Stimulated activated CD8-positive, alpha-beta memory T cell treated with anti-CD3 and anti-CD28 coated beads, Interleukin-4, amount 100 ng/mL, for 24 hours (primary cell): Measurements from ENCODE around the gene SBNO2.
A peak's percentile ranks its signal among the peaks of the same experiment; 100 is the strongest.
"Not testable (repeated sequence)": the region's sequence is repeated elsewhere in the genome, so short reads cannot be mapped to it uniquely, and the experiment has no call there.

Experiments used
- DNase-seq: peaks from one replicate; pipeline ENCODE4 v3.0.0-alpha.2; 2020; ENCODE audit warnings: low read depth

The SBNO2 gene

GRCh38 chr19:1134431-1134830 lies 39.6 kb downstream of the SBNO2 start:
- DNase-seq: no peak

- DNase-seq: peak; percentile 72
These were observed 40.6 kb downstream of the SBNO2 start for GRCh38 chr19:1133471-1133929.

- no peak for DNase-seq
These were observed 41.3 kb downstream of the SBNO2 start for GRCh38 chr19:1132552-1133383.

- peak; percentile 78 for DNase-seq
These were observed 42.1 kb downstream of the SBNO2 start for GRCh38 chr19:1131718-1132551.

GRCh38 chr19:1130771-1131717 lies 43.0 kb downstream of the SBNO2 start:
- no peak for DNase-seq

- no peak for DNase-seq
These were observed 44.5 kb downstream of the SBNO2 start for GRCh38 chr19:1129535-1129934.

- not testable (repeated sequence) for DNase-seq
These were observed 45.0 kb downstream of the SBNO2 start for GRCh38 chr19:1129084-1129483.

- no peak for DNase-seq
These were observed 46.0 kb downstream of the SBNO2 start for GRCh38 chr19:1128106-1128505.

GRCh38 chr19:1126984-1127760 lies 46.9 kb downstream of the SBNO2 start:
- DNase-seq: no peak

- DNase-seq: no peak
These were observed 48.2 kb downstream of the SBNO2 start for GRCh38 chr19:1125601-1126467.

GRCh38 chr19:1123885-1124677 lies 50.0 kb downstream of the SBNO2 start:
- no peak for DNase-seq

- no peak for DNase-seq
These were observed 50.7 kb downstream of the SBNO2 start for GRCh38 chr19:1123381-1123780.

- no peak for DNase-seq
These were observed 51.1 kb downstream of the SBNO2 start for GRCh38 chr19:1122972-1123363.

- DNase-seq: no peak
These were observed 51.8 kb downstream of the SBNO2 start for GRCh38 chr19:1122021-1122971.

- DNase-seq: no peak
These were observed 52.7 kb downstream of the SBNO2 start for GRCh38 chr19:1121395-1121794.

GRCh38 chr19:1119475-1120217 lies 54.4 kb downstream of the SBNO2 start:
- no peak for DNase-seq

- DNase-seq: no peak
These were observed 55.1 kb downstream of the SBNO2 start for GRCh38 chr19:1118999-1119398.
